ENCODE measurements around the gene RARRES2. TPM values are rescaled to one million over a fixed set of nuclear protein-coding genes. Genes with fewer than 3 reads are reported as not detected.

RARRES2 gene
- total and polyA plus RNA-seq, 2 of the 13 experiments (the other 11 are each of a cell fraction or from before 2014, with no cell fraction given) = 134 to 172 TPM

DNA sequence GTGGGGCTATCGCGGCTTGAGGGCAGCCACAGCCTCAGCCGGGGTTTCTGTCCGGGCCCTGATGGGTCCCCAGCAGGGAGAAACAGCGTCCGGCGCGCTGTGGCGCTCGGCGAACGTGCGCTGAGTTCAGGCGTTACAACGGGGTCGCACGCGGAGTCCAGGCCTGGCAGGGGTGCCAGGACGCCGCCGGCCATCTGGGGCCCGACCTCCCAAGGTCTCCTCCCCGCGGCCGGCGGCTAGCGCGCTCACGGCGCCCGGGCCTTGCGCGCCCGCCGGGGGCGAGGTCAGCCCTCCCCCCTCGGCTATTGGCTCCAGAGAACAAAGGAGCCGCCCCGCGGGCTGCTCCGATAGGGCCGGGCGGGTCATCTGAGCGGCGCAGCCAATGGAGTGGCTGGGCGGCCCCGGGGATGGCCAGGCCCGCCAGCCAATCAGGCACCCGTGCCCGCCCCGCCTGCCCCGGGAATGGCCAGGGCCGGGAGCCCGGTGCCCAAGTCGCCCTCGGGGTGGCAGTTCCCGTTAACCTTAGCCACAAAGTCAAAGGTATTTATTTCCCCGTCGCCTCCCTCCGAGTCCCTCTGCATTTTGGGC lies 37.5 kb upstream of the RARRES2 start, which contains the start of gene ZNF775:
Gene ZNF775 (plus strand): TSS at position 478 of the 588 bp plus-strand sequence. CDS start 9,141 bp downstream, outside the sequence.
- BruUV-seq (replicated peaks) = no TSS peak
- Histone ChIP-seq H3K36me3 (replicated peaks in 1 of 2; ENCODE audit: control insufficient read depth in 1 of 2, insufficient read depth in 2 of 2, low read length in 2 of 2) (0 out of 5 replicates have a peak, but pooled peaks cover 0 to 1% of the 10 kb centered on the region in 2 experiments), H3K27ac (ENCODE audit: extremely low read length, insufficient read depth, low read length) (peak within 1 kb of the TSS; percentile 97), H3K9ac (ENCODE audit: insufficient read depth, low read depth, low read length) (peak within 1 kb of the TSS; percentile 99), H3K4me1 (ENCODE audit: insufficient read depth, low read length) (peaks cover 84% of the 10 kb centered on the region), H3K79me2 (ENCODE audit: insufficient read depth, low read length) (peaks cover 35% of the 10 kb centered on the region), H3K4me3 (replicated peaks in 1 of 3; ENCODE audit: insufficient read depth in 1 of 3, low read depth in 2 of 3, low read length in 3 of 3) (peak within 1 kb of the TSS; percentile 88 to 92 (median 92)), H4K20me1 (ENCODE audit: insufficient read depth, low read length) (peaks cover 3% of the 10 kb centered on the region; the same call in 1 of the 2 replicates), H3K27me3 (ENCODE audit: control insufficient read depth in 1 of 2, insufficient read depth in 2 of 2, low read length in 2 of 2) (no peaks in the 10 kb centered on the region), H2AFZ (ENCODE audit: low read length) (no peak within 1 kb of the TSS), H3K4me2 (ENCODE audit: low read depth, low read length) (peak within 1 kb of the TSS; percentile 97), H3K9me3 (ENCODE audit: low read length) (no peaks in the 10 kb centered on the region)
- 0% methylated on average over 2 of the region's 60 CpGs for WGBS (ENCODE audit: low lambda C conversion rate)
- CTCF ChIA-PET (ENCODE audit: low intra/inter-chr PET ratio, low total read pairs) = interaction anchor here (0.8 to 2.3 kb wide), 2 partner anchors 9 to 23 kb away, joined by 3 to 8 read pairs; no protein-coding TSS in a partner anchor
- peak; percentile 83 for ATAC-seq
- POLR2A ChIA-PET = interaction anchor here (1.2 to 4.7 kb wide), 12 partner anchors 8 to 56 kb away, joined by 3 to 107 read pairs (median 6); partner anchors contain the start of genes ACTR3C, LRRC61, RARRES2 and REPIN1
- intact Hi-C loops (cut with micrococcal nuclease; ENCODE audit: unreplicated experiment) (no loop called here), in situ Hi-C loops (cut with HindIII; ENCODE audit: extremely low pct_ligation_motif_present, low pct_unique_long_range_greater_than_20kb) (no loop called here)
- peak; percentile 90 for DNase-seq (ENCODE audit: low spot score)
- peak; percentile 34 for FAIRE-seq
- TF ChIP-seq, protein P1, sequence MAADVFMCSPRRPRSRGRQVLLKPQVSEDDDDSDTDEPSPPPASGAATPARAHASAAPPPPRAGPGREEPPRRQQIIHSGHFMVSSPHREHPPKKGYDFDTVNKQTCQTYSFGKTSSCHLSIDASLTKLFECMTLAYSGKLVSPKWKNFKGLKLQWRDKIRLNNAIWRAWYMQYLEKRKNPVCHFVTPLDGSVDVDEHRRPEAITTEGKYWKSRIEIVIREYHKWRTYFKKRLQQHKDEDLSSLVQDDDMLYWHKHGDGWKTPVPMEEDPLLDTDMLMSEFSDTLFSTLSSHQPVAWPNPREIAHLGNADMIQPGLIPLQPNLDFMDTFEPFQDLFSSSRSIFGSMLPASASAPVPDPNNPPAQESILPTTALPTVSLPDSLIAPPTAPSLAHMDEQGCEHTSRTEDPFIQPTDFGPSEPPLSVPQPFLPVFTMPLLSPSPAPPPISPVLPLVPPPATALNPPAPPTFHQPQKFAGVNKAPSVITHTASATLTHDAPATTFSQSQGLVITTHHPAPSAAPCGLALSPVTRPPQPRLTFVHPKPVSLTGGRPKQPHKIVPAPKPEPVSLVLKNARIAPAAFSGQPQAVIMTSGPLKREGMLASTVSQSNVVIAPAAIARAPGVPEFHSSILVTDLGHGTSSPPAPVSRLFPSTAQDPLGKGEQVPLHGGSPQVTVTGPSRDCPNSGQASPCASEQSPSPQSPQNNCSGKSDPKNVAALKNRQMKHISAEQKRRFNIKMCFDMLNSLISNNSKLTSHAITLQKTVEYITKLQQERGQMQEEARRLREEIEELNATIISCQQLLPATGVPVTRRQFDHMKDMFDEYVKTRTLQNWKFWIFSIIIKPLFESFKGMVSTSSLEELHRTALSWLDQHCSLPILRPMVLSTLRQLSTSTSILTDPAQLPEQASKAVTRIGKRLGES (CRISPR knock-in tag; IDR thresholded peaks at IDR 0.05; ENCODE audit: borderline replicate concordance) = no peak
- TF ChIP-seq CBX1 (IDR thresholded peaks at IDR 0.05; ENCODE audit: low read depth) (no peak), ZNF337 (CRISPR knock-in tag; IDR thresholded peaks at IDR 0.05; ENCODE audit: borderline replicate concordance, low read depth) (no peak), ETV6 (CRISPR knock-in tag; conservative IDR thresholded peaks at IDR 0.05) (peak; percentile 22), ZNF350 (CRISPR knock-in tag; IDR thresholded peaks at IDR 0.05; ENCODE audit: borderline replicate concordance, low read depth) (no peak), ZBTB1 (CRISPR knock-in tag; IDR thresholded peaks at IDR 0.05; ENCODE audit: borderline replicate concordance) (no peak), RFX1 (IDR thresholded peaks at IDR 0.05) (no peak), HOXD1 (CRISPR knock-in tag; IDR thresholded peaks at IDR 0.05) (0 out of 2 replicates have a peak, but pooled peaks have one; percentile 34), ZNF7 (CRISPR knock-in tag; IDR thresholded peaks at IDR 0.05) (no peak), ZFAT (CRISPR knock-in tag; conservative IDR thresholded peaks at IDR 0.05) (no peak), ZFP90 (CRISPR knock-in tag; IDR thresholded peaks at IDR 0.05; ENCODE audit: borderline replicate concordance) (peak; percentile 49; the same call in 1 of the 2 replicates), FOSL1 (CRISPR knock-in tag; IDR thresholded peaks at IDR 0.05; ENCODE audit: borderline replicate concordance) (no peak), IKZF4 (CRISPR knock-in tag; IDR thresholded peaks at IDR 0.05; ENCODE audit: borderline replicate concordance, low read depth, not compliant biosample characterization) (no peak), ZNF234 (CRISPR knock-in tag; conservative IDR thresholded peaks at IDR 0.05) (no peak), SMARCE1 (IDR thresholded peaks at IDR 0.05; ENCODE audit: borderline replicate concordance) (no peak), MAFF (IDR thresholded peaks at IDR 0.05; ENCODE audit: low read depth, low read length) (no peak), KAT8 (CRISPR knock-in tag; IDR thresholded peaks at IDR 0.05) (peak; percentile 49; the same call in 1 of the 2 replicates), MATR3 (CRISPR knock-in tag; IDR thresholded peaks at IDR 0.05) (no peak), ZNF33A (CRISPR knock-in tag; IDR thresholded peaks at IDR 0.05; ENCODE audit: borderline replicate concordance) (0 out of 2 replicates have a peak, but pooled peaks have one; percentile 9)
- TF ChIP-seq, protein P2, sequence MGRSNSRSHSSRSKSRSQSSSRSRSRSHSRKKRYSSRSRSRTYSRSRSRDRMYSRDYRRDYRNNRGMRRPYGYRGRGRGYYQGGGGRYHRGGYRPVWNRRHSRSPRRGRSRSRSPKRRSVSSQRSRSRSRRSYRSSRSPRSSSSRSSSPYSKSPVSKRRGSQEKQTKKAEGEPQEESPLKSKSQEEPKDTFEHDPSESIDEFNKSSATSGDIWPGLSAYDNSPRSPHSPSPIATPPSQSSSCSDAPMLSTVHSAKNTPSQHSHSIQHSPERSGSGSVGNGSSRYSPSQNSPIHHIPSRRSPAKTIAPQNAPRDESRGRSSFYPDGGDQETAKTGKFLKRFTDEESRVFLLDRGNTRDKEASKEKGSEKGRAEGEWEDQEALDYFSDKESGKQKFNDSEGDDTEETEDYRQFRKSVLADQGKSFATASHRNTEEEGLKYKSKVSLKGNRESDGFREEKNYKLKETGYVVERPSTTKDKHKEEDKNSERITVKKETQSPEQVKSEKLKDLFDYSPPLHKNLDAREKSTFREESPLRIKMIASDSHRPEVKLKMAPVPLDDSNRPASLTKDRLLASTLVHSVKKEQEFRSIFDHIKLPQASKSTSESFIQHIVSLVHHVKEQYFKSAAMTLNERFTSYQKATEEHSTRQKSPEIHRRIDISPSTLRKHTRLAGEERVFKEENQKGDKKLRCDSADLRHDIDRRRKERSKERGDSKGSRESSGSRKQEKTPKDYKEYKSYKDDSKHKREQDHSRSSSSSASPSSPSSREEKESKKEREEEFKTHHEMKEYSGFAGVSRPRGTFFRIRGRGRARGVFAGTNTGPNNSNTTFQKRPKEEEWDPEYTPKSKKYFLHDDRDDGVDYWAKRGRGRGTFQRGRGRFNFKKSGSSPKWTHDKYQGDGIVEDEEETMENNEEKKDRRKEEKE (IDR thresholded peaks at IDR 0.05) = no peak

Measured in HepG2 (cell line).